Stimulated activated CD4-positive, alpha-beta T cell treated with anti-CD3 and anti-CD28 coated beads, Interleukin-12 subunit alpha, Interleukin-12 subunit beta, amount 100 ng/mL, for 48 hours (primary cell): ENCODE results near the gene CDK5RAP3.

Experiments used
- DNase-seq, 3 donors: peaks; one replicate each; pipeline ENCODE4 v3.0.0-alpha.2; 2020; ENCODE audit warnings: low read depth in 2 of 3, low spot score in 1 of 3

Gene CDK5RAP3

GRCh38 chr17:47948706-47949196 is 22.2 kb upstream of the CDK5RAP3 start:
- no peak for DNase-seq

- DNase-seq, result peak; percentile 60 to 81 (median 80)
Observed at GRCh38 chr17:47949197-47949759, 21.6 kb upstream of the CDK5RAP3 start.

DNA sequence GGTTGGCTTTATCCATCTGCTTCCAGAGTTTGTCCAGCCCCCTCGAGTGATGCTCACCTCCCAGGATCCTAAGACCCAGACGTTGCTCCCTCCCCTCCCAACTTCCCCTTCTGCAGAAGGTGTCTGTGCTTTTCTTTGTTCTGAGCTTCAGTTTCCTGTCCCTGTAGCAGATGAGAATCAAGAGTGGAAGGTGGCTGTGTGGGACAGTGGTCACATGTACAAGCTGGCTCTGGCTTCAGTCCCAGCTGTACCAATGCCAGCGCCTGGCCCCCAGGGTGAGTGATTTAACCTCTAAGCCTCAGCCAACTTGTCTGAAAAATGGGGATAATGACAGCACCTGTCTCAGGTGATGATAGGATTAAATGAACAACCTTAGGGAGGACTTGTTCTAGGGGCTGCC is 21.0 kb upstream of the CDK5RAP3 start:
- DNase-seq, result no peak

DNA sequence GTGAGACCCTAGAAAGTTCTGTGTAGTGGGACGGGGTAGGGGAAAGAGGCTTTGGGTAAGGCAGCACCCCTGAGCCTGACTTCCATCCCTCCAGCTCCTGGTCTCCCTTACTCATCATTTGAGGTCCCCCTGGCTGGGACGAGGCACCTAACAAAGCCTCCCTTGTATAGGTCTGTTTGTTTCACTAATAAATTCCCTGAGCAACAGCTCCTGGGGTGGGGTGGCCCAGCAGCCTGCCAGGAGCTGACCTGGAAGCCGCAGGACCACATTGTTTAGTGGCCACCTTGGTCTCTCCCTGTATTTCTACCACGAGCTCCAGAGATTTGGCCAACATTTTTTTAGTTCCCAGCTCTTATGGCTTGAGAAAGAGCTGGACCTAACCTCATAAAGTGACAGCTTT is 20.5 kb upstream of the CDK5RAP3 start:
- no peak for DNase-seq

DNA sequence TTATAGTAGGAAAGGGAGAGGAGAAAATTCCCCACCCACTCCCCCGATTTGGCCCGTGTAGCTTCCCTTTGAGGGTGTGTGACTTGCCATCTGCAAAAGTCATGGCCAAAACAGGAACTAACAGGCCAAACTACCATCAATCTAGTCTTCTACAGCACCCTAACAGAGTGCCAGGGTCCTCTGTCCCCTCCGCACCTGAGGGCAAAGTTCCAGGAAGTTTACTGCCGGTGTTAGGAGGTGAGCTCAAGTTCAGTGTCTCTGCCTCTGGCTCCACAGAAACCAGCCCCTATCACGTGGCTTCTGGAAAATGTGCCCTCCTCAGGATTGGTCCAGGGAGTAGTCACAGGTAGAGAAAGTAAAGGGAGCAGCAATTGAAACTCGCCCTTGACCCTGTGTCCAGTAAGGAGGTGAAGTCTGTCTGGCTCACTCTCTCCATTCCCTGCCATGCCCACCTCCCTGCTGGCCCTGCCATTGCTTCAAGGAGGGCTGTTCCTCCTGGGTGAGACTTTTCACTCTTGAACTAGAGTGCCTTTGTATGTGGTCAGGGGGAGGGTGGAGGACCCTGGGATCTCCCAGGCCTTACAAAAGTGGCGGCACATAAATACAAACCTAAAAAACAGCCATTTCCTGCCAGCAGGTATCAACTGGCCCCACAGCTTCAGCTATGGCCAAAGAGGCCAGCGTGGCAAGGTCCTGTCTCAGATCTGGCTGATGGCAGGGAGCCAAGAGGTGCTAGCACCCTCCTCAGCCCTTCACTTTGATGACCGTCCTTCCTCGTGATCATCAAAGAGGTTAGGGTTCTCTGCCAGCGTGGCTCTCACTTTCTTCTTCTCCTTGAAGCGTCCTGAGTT is 18.5 kb upstream of the CDK5RAP3 start:
- no peak for DNase-seq

- no peak for DNase-seq
Observed at GRCh38 chr17:47953909-47954308, 17.0 kb upstream of the CDK5RAP3 start.

GRCh38 chr17:47955497-47956461 is 15.1 kb upstream of the CDK5RAP3 start:
- DNase-seq, result no peak

DNA sequence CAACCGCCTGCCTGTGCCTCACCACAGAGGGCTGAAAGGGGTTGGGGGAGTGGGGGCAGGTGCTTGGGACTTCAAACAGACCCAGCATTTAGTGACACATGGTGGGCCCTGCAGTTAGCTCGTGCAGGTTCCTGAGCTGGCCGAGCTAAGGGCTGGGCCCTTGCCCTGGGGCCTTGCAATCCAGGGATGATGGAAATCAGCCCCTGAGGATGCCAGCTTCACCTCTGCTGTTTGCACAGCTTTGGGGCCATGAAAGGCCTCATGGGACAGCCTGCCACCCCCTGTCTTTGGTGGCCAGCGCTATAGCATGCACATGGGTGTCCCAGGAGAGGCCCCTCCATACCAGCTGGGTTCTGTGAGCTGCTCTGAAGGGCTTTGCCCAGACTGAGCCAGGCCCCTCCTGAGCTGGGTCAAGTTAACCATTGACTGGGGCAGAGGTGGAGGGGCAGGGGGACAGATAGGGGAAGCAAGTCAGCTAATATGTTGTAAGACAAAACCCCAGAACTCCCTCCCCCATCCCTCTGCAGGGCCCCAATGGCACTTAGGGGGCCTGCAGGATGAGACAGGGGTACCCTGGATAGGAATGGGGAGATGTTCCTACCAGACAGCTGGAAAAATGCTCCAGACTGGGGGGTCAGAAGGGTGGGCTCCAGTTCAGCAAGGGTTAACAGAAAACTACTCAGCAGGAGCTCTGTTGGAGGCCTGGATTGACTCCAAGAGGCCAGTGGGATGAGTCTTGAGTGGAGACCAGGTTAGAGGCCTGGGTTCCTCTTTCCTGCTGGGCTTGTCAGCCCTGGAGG is 13.9 kb upstream of the CDK5RAP3 start:
- no peak for DNase-seq

DNA sequence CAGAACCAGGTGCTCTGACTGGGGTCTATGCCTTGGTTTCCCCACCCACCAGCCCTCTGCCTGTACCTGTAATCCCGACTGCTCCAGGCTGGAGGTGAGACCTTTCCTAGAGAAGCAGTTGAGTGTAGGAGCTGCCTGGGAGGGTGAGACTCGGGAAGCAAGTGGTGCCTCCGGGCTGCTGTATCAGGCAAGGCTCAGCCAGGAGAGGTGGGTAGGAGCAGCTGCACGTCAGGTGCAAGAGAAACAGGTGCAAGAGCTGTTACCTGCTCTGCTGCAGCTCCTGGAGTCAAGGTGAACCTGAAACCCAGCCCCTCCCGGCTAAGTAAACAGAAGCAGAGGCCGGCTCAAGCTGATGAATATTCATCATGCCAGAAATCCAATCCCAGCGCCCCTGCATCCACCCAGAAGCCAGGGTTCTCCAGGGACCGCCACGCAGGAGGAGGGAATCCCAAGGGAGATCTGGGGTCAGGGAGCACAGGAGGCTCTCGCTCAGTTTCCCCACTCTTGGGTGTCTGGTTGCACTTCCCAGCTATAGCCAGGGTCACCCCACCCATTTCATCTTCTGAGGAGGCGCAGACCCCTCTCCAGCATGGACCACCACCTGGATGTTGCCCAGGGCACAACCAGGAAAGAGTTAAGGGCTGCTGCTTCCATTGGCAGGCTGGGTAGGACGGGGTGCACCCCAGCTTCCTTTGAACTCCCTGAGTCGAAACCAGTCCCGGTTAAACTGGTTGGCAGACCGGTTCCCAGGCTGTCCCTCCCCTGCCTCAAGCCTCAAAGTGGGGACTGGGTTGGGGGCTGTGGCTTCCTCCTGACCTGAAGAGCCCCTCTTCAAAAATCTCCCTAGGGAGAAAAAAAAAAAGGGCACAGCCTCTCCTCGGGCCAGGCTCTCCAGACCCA is 13.1 kb upstream of the CDK5RAP3 start, which contains the start of gene PRR15L:
Gene PRR15L (minus strand): TSS at position 293 of the 900 bp plus-strand sequence. CDS start 4,649 bp downstream, outside the sequence.
- no peak for DNase-seq

DNA sequence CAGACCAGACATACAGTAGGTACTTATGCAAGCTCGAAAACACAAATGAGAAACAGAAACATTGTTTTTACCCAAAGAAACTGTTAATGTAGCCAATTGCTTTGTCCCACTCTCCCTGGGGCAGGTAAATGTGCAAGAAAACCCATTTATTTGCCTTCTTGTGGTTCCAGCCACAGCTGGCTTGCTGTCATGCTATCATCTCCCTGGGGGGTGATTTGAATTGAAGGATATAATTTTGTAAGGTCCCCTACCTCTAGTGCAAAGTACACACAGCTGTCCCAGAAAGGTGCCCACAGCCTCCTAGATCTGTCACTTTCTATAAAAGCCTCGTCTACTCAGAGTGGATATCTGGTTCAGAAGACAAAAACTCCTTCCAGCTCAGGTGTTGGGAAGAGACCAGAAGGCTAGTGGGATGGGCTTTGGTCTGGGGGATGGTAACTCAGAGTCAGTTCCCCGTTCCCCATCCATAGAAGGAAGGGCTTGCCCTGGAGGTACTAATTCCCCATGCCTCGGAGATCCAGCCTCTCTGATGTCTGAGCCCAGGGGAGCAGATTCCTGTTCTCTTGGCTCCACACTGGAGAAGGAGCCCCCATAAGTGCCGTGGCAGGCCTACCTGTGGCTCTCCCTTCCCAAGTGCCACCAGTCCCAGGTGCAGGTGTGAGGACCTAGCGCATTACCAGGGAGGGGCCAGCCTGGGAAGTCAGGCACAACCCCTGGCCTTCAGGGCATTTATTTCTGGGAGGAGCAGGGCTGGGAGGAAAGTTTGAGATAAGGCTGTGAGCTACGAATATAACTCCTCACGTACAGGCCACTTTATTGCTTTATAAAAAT is 10.9 kb upstream of the CDK5RAP3 start:
- no peak for DNase-seq

DNA sequence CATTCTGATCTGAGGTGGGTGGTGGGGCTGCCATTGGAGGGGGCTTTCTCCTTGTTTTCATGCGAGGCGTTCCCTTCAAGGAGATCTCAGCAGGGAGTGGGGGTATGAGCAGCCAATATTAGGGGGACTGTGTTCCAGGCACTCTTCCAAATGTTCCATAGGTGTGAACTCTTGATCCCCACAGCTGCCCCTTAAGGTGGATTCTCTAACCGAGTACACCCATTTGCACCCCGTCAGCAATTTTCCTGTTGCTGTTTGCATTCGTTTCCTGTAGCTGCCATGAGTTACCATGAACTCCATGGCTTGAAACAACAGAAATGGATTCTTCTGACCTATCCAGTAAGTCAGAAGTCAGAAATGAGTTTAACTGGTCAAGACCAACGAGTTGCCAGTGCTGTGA is 9.5 kb upstream of the CDK5RAP3 start:
- no peak for DNase-seq

- DNase-seq, result no peak
Observed at GRCh38 chr17:47962901-47963300, 8.0 kb upstream of the CDK5RAP3 start.

GRCh38 chr17:47964856-47965255 is 6.1 kb upstream of the CDK5RAP3 start:
- DNase-seq, result no peak

GRCh38 chr17:47966079-47966519 is 4.8 kb upstream of the CDK5RAP3 start:
- no peak for DNase-seq

DNA sequence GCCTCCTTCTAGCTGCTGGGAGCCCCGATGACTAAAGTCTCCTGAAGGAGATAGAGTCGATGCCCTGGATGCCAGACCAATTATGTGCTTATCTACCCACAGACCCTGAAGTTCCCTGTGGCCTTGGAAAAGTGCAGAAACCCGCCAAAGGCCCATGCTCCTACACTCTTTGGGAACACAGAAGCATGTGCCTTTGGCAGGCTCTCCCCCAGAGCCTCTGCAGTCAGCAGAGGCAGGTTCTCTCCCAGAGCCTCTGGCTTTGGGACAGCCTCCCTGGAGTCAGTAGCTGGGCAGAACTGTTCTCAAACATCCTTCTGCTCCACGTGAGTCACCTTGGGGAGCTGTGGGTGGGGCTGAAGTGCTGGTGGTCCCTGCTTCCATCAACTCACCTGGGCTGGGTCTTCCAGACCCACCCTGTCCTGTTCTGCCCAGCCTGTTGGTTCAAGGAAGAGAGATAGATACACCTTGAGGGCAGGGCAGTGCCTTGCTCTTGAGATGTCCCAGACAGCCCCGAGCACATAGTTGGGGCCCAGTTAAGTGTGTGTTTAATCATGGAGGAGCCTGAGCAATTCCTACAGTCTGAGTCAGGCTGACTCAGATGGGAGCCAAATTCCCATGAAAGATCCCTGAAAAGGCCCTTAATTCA is 3.2 kb upstream of the CDK5RAP3 start:
- no peak for DNase-seq

DNA sequence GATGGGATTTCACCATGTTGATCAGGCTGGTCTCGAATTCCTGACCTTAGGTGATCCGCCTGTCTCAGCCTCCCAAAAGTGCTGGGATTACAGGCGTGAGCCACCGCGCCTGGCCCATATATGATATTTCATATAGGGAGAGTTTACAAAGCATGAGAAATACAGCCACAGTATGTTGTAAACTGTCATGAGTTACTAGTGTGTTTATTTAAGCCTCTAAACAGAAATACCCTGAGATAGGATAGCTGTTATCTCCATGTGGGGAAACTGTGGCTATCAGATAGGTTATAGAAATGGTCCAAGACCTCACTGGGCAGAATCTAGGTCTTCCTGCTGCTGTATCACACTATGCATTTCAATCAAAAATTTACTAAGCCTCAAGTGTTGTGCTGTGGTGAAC is 2.1 kb upstream of the CDK5RAP3 start:
- DNase-seq, result no peak

- DNase-seq, result no peak
Observed at GRCh38 chr17:47969930-47970724, 786 bp upstream of the CDK5RAP3 start.
